HepG2 (cell line): ENCODE results near the gene VWCE. TPM values are rescaled to one million over a fixed set of nuclear protein-coding genes. Genes with fewer than 3 reads are reported as not detected.

Source experiments
- CBX1 ChIP-seq: IDR thresholded peaks from one replicate; pipeline ENCODE4 v1.6.1; 2016; ENCODE audit warnings: antibody characterized with exemption, low read depth
- CENPX ChIP-seq: sonication (generic); formaldehyde crosslinking; IDR thresholded peaks from 2 replicates; pipeline ENCODE4 v1.9.0; 2021; ENCODE audit warnings: mild to moderate bottlenecking, missing genetic modification reagents, moderate library complexity
- MXI1 ChIP-seq: IDR thresholded peaks from 3 replicates; pipeline ENCODE4 v1.6.1; 2012; ENCODE audit warnings: low read depth, low read length, inconsistent platforms, borderline replicate concordance
- NCOR1 ChIP-seq: fragments of 200-600 bp; sonication (generic); IDR thresholded peaks from 2 replicates; pipeline ENCODE4 v1.7.0; 2017; ENCODE audit warnings: antibody characterized with exemption, low read length, borderline replicate concordance
- POLR2G ChIP-seq: fragments of 200-400 bp; formaldehyde crosslinking; IDR thresholded peaks from 2 replicates; pipeline ENCODE4 v1.6.1; 2018; ENCODE audit warnings: mild to moderate bottlenecking, low read depth, low read length, moderate library complexity
- SRY ChIP-seq: sonication (generic); formaldehyde crosslinking; IDR thresholded peaks from 2 replicates; pipeline ENCODE4 v1.8.0; 2022; ENCODE audit warnings: mild to moderate bottlenecking, missing genetic modification reagents
- ZFP62 ChIP-seq: sonication (generic); formaldehyde crosslinking; IDR thresholded peaks from 2 replicates; pipeline ENCODE4 v1.4.0; 2020; ENCODE audit warnings: missing genetic modification reagents
- ZNF235 ChIP-seq: sonication (generic); formaldehyde crosslinking; IDR thresholded peaks from 2 replicates; pipeline ENCODE4 v1.8.1; 2023; ENCODE audit warnings: mild to moderate bottlenecking, missing genetic modification reagents, borderline replicate concordance
- ZNF382 ChIP-seq: sonication (generic); formaldehyde crosslinking; IDR thresholded peaks from 2 replicates; pipeline ENCODE4 v1.5.0; 2020; ENCODE audit warnings: missing genetic modification reagents, mild to moderate bottlenecking, borderline replicate concordance
- ZNF782 ChIP-seq: sonication (generic); formaldehyde crosslinking; IDR thresholded peaks from 2 replicates; pipeline ENCODE4 v1.4.0; 2020; ENCODE audit warnings: missing genetic modification reagents, mild to moderate bottlenecking, borderline replicate concordance
- polyA plus RNA-seq, 8 experiments: library from polyadenylated mRNA; depleted of rRNA in 3 of 8; stranded (reverse) in 7 of 8; unstranded in 1 of 8; fragments of >200 nt; fragmentation: Illumina TruSeq in 4 of 8; extraction: Trizol in 4 of 8; gene quantifications; 2 replicates each; pipeline versions ENCODE4 v1.2.1 to v1.2.3, GENCODE V29; 2011 to 2016; ENCODE audit warnings: low read depth in 4 of 8, missing spikeins in 1 of 8, mixed read lengths in 1 of 8; ENCODE audit not compliant: insufficient read depth in 1 of 8
- total RNA-seq, 5 experiments: library from RNA; depleted of rRNA; stranded (reverse); fragments of >200 nt; fragmentation: Illumina TruSeq; extraction: Trizol; gene quantifications; 2 replicates each; pipeline ENCODE4 v1.2.3, GENCODE V29; 2016; ENCODE audit warnings: low read depth in 1 of 5
- TF ChIP-seq, protein P1 (sequence below): sonication (generic); formaldehyde crosslinking; IDR thresholded peaks from 2 replicates; pipeline ENCODE4 v1.4.0; 2020; ENCODE audit warnings: low read depth, mild to moderate bottlenecking, missing genetic modification reagents
- TF ChIP-seq, protein P2 (sequence below): sonication (generic); formaldehyde crosslinking; IDR thresholded peaks from 2 replicates; pipeline ENCODE4 v1.4.0; 2020; ENCODE audit warnings: missing genetic modification reagents
- TF ChIP-seq, protein P3 (sequence below), 2 experiments: sonication (generic) in 1 of 2; formaldehyde crosslinking in 1 of 2; IDR thresholded peaks; 2 replicates each; pipeline versions ENCODE4 v1.6.1 to v1.9.0; 2014 to 2022; ENCODE audit warnings: antibody characterized with exemption in 1 of 2, borderline replicate concordance in 1 of 2, inconsistent platforms in 1 of 2, low read depth in 1 of 2, missing genetic modification reagents in 1 of 2
- TF ChIP-seq, protein P4 (sequence below): sonication (generic); formaldehyde crosslinking; IDR thresholded peaks from 2 replicates; pipeline ENCODE4 v1.9.0; 2021; ENCODE audit warnings: missing genetic modification reagents, borderline replicate concordance

The VWCE gene
- total and polyA plus RNA-seq, 2 of the 13 experiments (the other 11 are each of a cell fraction or from before 2014, with no cell fraction given), result 27.6 to 58.3 TPM

DNA sequence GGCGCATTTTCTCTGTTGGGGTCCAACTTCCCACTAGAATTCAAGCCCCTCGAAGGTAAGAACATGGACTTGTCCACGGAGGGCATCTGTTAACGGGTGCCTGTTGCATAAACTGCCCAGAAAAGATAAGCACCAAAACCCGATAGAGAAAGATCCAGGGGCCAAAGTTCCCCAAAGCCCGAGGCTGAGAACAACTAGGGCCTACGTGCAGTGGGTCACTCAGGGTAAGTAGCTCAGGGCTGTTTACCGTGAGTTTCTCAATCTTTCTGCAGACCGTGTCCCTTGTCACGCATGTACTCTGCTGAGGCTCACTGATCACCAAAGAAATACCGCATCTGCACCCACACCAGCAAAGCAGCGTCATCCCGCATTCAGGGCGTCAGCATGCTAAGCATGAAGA is 29.8 kb downstream of the VWCE start (continued):
- TF ChIP-seq, protein P1, sequence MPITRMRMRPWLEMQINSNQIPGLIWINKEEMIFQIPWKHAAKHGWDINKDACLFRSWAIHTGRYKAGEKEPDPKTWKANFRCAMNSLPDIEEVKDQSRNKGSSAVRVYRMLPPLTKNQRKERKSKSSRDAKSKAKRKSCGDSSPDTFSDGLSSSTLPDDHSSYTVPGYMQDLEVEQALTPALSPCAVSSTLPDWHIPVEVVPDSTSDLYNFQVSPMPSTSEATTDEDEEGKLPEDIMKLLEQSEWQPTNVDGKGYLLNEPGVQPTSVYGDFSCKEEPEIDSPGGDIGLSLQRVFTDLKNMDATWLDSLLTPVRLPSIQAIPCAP (CRISPR knock-in tag), result no peak
- TF ChIP-seq CENPX (CRISPR knock-in tag), result no peak
- TF ChIP-seq ZNF235 (CRISPR knock-in tag), result no peak
- TF ChIP-seq POLR2G, result no peak
- no peak for TF ChIP-seq ZNF382 (CRISPR knock-in tag)
- TF ChIP-seq ZFP62 (CRISPR knock-in tag), result no peak
- TF ChIP-seq, protein P2, sequence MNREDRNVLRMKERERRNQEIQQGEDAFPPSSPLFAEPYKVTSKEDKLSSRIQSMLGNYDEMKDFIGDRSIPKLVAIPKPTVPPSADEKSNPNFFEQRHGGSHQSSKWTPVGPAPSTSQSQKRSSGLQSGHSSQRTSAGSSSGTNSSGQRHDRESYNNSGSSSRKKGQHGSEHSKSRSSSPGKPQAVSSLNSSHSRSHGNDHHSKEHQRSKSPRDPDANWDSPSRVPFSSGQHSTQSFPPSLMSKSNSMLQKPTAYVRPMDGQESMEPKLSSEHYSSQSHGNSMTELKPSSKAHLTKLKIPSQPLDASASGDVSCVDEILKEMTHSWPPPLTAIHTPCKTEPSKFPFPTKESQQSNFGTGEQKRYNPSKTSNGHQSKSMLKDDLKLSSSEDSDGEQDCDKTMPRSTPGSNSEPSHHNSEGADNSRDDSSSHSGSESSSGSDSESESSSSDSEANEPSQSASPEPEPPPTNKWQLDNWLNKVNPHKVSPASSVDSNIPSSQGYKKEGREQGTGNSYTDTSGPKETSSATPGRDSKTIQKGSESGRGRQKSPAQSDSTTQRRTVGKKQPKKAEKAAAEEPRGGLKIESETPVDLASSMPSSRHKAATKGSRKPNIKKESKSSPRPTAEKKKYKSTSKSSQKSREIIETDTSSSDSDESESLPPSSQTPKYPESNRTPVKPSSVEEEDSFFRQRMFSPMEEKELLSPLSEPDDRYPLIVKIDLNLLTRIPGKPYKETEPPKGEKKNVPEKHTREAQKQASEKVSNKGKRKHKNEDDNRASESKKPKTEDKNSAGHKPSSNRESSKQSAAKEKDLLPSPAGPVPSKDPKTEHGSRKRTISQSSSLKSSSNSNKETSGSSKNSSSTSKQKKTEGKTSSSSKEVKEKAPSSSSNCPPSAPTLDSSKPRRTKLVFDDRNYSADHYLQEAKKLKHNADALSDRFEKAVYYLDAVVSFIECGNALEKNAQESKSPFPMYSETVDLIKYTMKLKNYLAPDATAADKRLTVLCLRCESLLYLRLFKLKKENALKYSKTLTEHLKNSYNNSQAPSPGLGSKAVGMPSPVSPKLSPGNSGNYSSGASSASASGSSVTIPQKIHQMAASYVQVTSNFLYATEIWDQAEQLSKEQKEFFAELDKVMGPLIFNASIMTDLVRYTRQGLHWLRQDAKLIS (CRISPR knock-in tag), result no peak
- peak; percentile 38; the same call in 1 of the 2 replicates for TF ChIP-seq NCOR1
- TF ChIP-seq CBX1, result no peak
- TF ChIP-seq MXI1, result 0 out of 3 replicates have a peak, but pooled peaks have one; percentile 39
- no peak for TF ChIP-seq SRY
- no peak for TF ChIP-seq ZNF782
- TF ChIP-seq, protein P3, sequence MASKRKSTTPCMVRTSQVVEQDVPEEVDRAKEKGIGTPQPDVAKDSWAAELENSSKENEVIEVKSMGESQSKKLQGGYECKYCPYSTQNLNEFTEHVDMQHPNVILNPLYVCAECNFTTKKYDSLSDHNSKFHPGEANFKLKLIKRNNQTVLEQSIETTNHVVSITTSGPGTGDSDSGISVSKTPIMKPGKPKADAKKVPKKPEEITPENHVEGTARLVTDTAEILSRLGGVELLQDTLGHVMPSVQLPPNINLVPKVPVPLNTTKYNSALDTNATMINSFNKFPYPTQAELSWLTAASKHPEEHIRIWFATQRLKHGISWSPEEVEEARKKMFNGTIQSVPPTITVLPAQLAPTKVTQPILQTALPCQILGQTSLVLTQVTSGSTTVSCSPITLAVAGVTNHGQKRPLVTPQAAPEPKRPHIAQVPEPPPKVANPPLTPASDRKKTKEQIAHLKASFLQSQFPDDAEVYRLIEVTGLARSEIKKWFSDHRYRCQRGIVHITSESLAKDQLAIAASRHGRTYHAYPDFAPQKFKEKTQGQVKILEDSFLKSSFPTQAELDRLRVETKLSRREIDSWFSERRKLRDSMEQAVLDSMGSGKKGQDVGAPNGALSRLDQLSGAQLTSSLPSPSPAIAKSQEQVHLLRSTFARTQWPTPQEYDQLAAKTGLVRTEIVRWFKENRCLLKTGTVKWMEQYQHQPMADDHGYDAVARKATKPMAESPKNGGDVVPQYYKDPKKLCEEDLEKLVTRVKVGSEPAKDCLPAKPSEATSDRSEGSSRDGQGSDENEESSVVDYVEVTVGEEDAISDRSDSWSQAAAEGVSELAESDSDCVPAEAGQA (IDR thresholded peaks at IDR 0.05; ENCODE audit: low read depth), result peak; percentile 71; the same call in 1 of the 2 replicates
- TF ChIP-seq, protein P3 (CRISPR knock-in tag; IDR thresholded peaks at IDR 0.05; ENCODE audit: borderline replicate concordance), result no peak
- TF ChIP-seq, protein P4, sequence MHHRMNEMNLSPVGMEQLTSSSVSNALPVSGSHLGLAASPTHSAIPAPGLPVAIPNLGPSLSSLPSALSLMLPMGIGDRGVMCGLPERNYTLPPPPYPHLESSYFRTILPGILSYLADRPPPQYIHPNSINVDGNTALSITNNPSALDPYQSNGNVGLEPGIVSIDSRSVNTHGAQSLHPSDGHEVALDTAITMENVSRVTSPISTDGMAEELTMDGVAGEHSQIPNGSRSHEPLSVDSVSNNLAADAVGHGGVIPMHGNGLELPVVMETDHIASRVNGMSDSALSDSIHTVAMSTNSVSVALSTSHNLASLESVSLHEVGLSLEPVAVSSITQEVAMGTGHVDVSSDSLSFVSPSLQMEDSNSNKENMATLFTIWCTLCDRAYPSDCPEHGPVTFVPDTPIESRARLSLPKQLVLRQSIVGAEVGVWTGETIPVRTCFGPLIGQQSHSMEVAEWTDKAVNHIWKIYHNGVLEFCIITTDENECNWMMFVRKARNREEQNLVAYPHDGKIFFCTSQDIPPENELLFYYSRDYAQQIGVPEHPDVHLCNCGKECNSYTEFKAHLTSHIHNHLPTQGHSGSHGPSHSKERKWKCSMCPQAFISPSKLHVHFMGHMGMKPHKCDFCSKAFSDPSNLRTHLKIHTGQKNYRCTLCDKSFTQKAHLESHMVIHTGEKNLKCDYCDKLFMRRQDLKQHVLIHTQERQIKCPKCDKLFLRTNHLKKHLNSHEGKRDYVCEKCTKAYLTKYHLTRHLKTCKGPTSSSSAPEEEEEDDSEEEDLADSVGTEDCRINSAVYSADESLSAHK, result no peak
